RPMI8226 (cell line): ENCODE results near the gene TSGA10IP.
A peak's percentile ranks its signal among the peaks of the same experiment; 100 is the strongest.
"Not testable (repeated sequence)": the region's sequence is repeated elsewhere in the genome, so short reads cannot be mapped to it uniquely, and the experiment has no call there.

Experiments
- DNase-seq: peaks from one replicate; pipeline ENCODE4 v3.0.0-alpha.2; 2015

TSGA10IP gene

DNA sequence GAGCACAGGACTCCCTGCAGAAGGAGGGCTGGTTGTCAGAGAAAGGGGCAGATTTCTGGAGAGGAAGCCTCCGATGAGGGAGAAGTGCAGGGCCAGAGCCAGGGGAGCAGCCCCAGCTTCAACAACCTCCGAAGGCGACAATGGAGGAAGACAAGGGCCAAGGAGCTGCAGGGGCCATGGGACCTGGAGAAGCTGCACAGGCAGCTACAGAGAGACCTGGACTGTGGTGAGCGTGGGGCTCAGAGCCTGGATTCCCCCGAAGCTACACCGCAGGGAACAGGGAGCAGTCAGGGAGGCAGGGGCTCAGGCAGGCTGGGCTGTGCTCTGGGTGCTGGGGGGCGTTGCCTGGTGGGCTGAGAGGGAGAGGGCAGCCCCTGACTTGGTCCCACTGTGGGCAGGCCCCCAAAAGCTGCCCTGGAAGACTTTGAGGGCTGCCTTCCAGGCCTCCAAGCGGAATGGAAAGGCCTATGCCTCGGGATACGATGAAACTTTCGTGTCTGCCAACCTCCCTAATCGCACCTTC lies 2.4 kb downstream of the TSGA10IP start:
- no peak for DNase-seq

DNA sequence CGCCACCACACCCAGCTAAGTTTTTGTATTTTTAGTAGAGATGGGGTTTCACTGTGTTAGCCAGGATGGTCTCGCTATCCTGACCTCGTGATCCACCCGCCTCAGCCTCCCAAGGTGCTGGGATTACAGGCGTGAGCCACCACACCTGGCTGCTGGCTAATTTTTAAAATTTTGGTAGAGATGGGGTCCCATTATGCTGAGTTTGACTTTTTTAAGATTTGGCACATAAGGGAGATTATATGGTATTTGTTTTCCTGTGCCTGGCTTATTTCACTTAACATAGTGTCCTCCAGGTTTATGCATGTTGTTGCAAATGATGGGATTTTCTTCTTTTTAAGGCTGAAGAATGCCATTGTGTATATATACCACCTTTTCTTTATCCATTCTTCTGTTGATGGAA lies 5.4 kb downstream of the TSGA10IP start:
- DNase-seq = not testable (repeated sequence)

DNA sequence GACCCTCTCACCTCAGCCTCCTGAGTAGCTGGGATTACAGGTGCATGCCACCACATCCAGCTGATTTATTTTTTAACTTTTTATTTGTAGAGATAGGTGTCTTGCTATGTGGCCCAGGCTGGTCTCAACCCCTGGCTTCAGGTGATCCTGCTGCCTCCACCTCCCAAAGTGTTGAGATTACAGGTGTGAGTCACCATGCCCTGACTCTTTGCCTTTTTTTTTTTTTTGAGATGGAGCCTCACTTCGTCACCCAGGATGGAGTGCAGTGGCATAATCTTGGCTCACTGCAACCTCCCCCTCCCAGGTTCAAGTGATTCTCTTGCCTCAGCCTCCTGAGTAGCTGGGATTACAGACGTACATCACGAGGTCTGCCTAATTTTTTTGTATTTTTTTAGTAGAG lies 6.4 kb downstream of the TSGA10IP start:
- DNase-seq = not testable (repeated sequence)

DNA sequence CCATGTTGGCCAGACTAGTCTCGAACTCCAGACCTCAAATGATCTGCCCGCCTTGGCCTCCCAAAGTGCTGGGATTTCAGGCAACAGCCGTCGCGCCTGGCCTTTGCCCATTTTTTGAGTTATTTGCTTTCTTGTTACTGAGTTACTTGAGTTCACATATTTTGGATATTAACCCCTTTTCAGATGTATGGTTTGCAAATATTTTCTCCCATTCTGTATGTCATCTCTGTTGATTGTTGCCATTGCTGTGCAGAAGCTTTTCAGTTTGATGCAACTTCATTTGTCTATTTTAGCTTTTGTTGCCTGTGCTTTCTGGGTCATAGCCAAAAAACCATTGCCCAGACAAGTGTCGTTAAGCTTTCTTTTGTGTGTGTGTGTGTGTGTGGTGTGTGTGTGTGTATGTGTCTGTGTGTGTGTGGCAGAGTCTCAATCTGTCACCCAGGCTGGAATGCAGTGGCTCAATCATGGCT lies 6.8 kb downstream of the TSGA10IP start:
- DNase-seq = no peak

DNA sequence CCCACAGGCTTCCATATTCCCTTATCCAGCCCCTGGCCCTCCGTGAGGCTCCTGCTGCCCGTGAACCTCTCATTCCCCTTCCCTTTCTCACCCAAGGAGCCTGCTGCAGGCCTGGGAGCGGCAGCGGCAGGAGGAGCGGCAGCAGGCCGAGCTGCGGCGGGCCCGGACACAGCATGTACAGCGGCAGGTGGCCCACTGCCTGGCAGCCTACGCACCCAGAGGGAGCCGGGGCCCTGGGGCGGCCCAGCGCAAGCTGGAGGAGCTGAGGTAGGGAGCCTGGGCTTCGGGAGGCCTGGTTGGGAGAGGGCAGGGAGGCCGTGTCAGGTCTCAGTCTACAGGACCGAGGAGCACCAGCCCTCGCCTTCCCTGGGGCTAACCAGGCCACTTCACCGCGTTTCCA lies 8.2 kb downstream of the TSGA10IP start:
- no peak for DNase-seq

DNA sequence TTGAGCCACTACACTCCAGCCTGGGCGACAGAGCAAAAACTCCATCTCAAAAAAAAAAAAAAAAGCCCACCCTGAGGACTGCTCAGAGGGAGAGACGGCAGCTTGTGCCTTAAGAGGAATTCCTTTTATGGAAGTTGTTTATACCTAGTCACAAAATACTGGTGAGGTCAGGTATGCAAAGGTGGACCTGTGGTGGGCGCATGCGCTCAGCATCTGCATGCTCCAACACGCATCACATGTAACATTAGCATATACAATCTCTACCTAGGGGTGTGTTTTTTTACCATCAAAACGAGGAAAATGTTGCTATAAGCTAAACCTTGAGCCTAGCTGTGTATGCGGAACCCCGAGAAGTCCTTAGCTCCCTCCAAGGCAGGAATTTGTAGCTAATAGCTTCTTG lies 9.5 kb downstream of the TSGA10IP start:
- no peak for DNase-seq

DNA sequence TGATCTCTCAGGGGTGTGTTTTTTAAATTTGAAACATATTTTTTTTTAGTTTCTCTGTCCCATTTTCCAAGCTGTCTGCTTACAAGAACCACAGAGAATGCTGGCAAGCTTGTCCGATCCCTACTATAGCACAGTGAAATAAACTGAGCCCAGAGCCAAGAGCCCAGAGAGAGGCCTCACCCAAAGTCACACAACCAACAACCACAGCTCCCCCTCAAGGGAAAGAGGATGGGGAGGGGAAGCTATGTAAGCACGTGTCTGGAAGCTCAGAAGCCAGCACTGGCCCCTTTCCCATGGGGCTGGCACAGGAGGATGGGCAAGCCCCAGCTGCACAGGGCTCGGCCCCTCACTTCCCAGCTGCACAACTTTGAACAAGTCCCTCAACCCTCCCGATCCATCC lies 13.0 kb downstream of the TSGA10IP start:
- DNase-seq = no peak

DNA sequence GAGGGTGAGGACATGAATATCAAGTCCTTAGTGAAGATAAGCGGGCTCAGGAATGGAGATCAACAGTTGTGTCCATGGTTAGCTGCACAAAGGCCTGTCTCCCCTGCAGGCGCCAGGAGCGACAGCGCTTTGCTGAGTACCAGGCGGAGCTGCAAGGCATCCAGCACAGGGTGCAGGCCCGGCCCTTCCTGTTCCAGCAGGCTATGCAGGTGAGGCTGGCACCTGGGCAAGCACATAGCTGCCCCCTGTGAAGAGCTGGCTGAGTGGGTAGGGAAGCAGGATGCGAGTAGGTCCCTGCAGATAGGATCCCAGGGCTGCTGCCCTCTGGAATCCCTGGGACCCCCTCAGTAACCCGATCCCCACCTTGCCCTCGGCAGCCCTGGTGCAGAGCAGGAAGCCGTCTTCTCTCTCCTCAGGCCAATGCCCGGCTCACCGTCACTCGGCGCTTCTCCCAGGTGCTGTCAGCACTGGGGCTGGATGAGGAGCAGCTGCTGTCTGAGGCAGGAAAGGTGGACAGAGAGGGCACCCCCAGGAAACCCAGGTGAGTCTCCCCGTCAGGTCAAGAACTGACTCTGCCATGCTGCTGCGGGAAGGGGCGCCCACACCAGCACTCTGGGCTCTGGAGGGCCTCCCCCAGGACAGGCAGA lies 13.6 kb downstream of the TSGA10IP start:
- DNase-seq = no peak

DNA sequence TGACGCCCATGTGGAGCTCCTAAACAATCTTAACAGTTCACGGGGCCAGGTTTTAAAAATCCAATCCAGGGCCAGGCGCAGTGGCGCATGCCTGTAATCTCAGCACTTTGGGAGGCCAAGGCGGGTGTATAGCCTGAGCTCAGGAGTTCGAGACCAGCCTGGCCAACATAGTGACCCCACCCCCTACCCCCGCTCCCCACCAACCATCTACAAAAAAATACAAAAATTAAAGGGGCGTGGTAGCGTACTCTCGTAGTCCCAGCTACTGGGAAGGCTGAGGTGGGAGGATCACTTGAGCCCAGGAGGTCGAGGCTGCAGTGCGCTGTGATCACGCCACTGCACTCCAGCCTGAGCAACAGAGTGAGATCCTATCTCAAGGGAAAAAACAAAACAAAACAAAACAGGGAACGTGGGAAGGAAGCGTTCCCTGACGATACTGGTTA lies 15.6 kb downstream of the TSGA10IP start:
- no peak for DNase-seq

DNA sequence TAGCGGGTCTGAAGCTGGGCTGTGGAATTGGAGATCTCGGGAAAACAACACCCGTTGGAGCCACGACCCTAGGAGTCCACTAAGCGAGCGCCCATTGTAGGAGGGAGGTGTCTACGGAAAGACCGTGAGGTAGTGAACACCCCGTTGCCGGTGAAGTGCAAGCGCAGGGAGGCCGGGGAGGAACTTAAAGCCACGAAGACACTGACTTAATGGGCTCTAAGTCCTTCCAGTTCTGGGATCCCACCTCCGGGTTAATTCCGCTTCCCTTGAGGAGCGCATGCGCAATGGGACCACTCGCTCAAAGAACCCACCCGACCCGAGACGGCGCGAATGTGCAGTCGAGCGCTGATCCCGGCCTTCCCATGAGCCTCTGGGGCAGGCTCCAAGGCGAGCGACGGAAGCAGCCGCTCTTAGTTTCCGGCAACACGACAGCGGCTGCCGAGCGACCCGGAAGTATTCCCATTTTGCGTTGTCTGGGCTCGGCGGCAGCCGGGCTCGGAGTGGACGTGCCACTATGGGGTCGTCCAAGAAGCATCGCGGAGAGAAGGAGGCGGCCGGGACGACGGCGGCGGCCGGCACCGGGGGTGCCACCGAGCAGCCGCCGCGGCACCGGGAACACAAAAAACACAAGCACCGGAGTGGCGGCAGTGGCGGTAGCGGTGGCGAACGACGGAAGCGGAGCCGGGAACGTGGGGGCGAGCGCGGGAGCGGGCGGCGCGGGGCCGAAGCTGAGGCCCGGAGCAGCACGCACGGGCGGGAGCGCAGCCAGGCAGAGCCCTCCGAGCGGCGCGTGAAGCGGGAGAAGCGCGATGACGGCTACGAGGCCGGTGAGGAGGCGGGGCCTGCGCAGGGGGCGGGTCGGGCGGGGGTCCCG lies 16.2 kb downstream of the TSGA10IP start, which contains the start of gene SART1:
Gene SART1, plus strand, starts transcription at position 468 of the 874 bp plus-strand sequence. Its CDS starts 47 bp downstream, at position 515.
- peak; percentile 99 for DNase-seq

DNA sequence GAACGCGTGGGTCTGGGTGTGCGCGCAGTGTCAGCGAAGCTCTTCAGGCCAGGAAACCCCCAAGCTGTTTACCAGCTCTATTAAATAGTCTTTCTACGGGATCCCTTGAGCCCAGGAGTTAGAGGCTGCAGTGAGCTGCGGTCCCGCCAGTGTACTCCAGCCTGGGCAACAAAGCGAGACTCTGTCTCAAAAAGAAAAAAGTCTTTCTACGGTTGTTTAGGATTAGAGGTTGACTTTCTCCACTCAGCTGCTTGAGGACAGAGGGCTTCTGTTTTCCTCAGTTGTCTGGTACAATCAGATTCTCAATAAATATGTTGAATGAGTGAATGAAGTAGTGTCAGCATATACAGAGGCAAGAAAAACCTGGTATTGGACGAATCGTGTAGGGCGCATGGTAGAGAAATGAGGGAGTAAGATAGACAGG lies 16.9 kb downstream of the TSGA10IP start:
- no peak for DNase-seq

DNA sequence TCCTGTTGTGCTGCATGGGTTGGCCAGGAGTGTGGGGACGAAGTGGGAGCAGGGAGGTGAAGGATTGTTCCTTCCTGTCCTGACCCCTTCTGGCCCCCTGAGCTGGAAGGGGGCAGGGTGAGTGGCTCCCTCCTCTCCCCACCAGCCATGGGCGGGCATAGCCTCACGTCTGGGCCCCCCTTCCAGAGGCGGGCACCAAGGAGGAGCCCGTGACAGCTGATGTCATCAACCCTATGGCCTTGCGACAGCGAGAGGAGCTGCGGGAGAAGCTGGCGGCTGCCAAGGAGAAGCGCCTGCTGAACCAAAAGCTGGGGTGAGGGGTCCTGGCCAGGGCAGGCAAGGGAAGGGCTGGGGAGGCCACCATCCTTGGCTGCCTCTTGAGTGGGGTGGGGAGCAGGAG lies 19.6 kb downstream of the TSGA10IP start:
- DNase-seq = no peak

DNA sequence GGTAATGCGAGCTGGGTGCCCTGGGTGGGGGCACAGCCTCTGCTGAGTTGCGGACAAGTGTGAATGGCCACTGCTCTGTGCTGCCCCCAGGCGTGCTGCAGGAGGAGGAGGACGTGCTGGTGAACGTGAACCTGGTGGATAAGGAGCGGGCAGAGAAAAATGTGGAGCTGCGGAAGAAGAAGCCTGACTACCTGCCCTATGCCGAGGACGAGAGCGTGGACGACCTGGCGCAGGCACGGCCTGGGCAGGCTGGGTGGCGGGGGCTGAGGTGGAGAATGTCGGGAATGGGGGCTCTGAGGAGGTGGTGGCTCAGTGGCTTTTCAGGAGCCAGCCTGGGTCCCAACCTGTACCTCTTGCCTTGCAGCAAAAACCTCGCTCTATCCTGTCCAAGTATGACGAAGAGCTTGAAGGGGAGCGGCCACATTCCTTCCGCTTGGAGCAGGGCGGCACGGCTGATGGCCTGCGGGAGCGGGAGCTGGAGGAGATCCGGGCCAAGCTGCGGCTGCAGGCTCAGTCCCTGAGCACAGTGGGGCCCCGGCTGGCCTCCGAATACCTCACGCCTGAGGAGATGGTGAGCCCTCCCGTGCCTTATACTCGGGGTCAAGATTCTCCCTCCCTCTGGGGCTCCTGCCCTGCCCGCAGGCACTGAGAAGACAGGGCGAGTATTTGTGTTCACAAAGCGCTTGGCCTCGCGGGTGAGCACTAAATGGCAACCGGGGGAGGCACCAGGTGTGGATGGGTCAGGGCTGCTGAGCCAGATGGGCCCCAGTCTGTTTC lies 20.9 kb downstream of the TSGA10IP start:
- DNase-seq = no peak

DNA sequence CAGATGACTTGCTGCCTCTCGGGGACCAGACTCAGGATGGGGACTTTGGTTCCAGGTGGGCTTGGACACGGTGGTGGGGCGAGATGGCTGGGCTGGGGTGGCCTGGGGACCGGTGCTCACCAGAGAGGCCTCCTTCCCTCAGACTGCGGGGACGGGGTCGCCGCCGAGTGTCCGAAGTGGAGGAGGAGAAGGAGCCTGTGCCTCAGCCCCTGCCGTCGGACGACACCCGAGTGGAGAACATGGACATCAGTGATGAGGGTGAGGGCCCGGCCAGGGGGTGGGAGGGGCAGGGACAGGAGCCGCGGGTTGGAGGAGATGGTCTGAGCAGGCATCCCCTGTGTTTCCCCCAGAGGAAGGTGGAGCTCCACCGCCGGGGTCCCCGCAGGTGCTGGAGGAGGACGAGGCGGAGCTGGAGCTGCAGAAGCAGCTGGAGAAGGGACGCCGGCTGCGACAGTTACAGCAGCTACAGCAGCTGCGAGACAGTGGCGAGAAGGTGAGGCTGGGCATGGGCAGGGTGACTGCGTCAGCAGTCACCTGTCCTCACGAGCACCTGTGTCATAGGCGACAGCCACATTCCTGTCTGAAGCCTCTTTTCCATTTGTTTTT lies 22.2 kb downstream of the TSGA10IP start:
- no peak for DNase-seq

DNA sequence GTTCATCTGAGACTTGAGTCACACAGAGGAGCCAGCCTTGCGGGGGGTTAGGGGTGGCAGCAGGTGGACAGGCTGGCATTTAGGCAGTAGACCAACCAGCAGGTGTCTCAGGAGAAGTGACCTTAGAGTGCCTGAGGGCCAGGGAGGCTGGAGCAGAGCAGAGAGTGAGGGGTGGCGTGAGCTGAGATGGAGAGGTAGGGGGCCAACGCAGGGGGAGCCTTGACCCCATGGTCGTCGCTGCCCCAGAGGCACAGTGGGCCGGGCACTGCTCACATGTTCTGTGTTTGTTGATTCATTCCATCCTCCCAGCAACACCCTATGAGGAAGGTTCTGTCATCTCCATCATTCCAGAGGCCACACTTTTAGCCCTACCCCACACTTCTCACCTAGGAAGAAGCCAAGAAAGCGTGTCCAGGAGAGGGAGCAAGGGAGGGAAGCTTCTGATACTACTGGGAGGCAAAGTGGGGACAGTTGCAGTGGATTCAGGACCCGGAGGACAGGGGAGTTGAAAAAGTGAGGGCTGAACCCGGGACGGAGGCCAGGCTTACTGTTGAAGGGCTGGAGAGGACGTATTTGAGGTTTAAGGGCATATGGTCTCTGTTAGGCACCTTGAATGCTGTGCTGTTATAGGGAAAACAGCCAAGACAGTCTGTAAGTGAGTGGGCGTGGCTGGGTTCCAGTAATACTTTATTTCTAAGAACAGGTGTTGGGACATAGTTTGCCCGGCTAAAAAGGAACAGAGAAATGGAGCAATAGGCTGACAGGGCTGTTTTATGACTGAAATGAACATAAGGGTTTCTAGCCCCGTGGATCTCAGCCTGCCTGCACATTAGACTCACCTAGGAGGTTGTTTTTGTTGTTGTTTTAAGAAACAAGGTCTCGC lies 23.6 kb downstream of the TSGA10IP start:
- peak; percentile 50 for DNase-seq

DNA sequence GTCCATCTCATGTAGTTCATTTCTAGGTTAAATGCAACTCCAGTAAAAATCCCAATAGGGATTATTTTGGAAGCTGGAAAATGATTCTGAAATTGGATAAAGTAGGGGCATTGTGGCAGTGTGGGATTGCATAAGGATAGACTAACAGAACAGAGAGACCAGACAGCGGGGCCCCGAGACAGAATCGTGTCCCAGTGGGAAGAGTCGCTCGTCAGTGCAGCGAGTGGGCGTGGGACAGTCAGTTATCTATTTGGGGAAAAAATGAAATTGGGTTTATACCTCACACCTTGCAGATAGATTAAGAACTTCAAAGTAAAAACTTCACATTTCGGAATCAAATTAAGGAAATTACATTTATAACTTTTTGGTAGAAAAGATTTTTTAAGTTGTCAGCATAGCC lies 26.8 kb downstream of the TSGA10IP start:
- no peak for DNase-seq

DNA sequence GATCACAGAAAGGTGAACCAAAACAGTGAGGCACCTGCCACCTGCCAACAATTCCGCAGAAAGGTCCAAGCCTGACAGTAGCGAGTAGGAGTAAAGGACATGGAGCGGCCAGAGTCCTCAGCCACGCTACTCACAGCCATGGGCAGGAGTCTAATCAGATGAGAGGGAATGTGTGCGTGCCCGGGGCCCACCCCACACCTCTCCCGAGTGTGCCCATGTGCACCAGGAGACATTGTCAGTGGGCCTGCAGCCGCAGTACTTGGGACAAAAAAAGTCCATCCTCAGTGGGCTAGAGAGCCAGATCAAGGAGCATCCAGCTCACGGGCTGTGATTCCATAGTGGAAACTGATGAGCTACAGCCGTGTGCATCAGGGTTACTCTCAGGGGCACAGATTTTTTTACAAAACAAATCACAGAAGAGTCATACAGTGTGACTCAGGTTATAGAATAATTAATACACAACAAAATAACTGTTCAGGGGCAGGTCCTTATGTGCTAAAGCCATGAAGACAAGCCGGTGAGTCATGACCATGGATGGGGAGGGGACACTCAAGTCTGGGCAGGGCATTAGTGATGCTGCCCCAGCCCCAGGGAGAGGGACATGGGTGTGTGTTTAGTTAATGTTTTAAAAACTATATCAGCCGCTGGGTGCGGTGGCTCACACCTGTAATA lies 28.3 kb downstream of the TSGA10IP start:
- DNase-seq = no peak

DNA sequence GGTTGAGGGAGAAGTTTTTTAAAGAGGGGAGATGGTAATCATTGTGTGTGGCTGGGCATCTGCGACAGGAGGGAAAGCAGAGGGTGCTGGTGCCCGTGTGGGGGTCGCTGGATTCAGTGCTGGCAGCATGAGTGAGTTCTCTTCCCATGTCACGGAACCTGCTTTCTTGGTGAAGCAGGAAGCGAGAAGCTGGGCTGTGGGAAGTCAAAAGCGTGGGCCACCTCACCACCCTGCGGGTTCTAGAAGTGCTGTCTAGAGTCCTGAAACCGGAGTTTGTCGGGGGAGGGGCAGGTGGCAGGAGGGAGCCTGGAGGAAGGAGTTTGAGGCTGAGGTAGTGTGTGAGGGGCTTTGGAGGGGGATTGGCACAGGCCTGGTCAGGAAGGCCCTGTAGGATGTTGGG lies 30.5 kb downstream of the TSGA10IP start:
- DNase-seq = no peak

DNA sequence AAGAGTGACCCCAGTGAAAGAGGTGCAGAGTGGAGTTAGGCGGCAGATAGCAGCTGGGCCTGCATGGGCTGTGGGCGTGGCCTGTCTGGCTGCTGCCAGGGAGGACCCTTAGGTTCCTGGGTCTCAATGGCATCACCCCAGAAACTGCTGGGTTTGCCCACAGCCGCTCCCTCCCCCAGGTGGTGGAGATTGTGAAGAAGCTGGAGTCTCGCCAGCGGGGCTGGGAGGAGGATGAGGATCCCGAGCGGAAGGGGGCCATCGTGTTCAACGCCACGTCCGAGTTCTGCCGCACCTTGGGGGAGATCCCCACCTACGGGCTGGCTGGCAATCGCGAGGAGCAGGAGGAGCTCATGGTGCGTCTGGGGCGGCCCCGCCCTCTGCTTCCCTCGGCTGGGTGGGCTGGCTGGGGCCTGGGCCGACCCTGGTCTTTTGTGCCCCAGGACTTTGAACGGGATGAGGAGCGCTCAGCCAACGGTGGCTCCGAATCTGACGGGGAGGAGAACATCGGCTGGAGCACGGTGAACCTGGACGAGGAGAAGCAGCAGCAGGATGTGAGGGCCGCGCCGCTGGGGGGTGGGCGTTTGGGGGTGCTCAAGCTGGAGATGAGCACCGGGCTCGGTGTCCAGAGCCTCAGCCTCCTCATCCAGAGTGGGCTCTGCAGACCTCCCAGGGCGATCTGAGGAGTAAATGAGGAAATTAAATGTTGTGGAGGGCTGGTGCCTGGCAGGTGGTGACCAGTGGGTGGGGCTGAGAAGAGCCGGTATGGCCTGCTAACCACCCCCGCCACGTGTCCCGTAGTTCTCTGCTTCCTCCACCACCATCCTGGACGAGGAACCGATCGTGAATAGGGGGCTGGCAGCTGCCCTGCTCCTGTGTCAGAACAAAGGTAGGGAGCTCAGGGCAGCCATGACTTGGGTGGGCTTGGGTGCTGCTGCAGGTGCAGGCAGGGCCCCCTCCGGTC lies 31.2 kb downstream of the TSGA10IP start:
- no peak for DNase-seq
